COLO668 (cell line): ENCODE data around the gene CGN.
"Not testable (repeated sequence)": the region's sequence is repeated elsewhere in the genome, so short reads cannot be mapped to it uniquely, and the experiment has no call there.

Experiments
- DNase-seq: peaks from one replicate; lab custom pipeline; 2025; ENCODE audit not compliant: unreplicated experiment; lab: John Stamatoyannopoulos, UW

The CGN gene

GRCh38 chr1:151522427-151522826 lies 11.2 kb downstream of the CGN start:
- DNase-seq = not testable (repeated sequence)

GRCh38 chr1:151523326-151523725 lies 12.1 kb downstream of the CGN start:
- DNase-seq = no peak

GRCh38 chr1:151524736-151525135 lies 13.5 kb downstream of the CGN start:
- DNase-seq = no peak

- no peak for DNase-seq
These were observed 15.7 kb downstream of the CGN start for GRCh38 chr1:151526735-151527525.

GRCh38 chr1:151529211-151529702 lies 18.1 kb downstream of the CGN start:
- no peak for DNase-seq

- no peak for DNase-seq
These were observed 18.6 kb downstream of the CGN start for GRCh38 chr1:151529781-151530180.

GRCh38 chr1:151530461-151530860 lies 19.3 kb downstream of the CGN start:
- no peak for DNase-seq

GRCh38 chr1:151533870-151534269 lies 22.7 kb downstream of the CGN start:
- DNase-seq = no peak

- peak; percentile 72 for DNase-seq
These were observed 23.6 kb downstream of the CGN start for GRCh38 chr1:151534662-151535278.

GRCh38 chr1:151535326-151536271 lies 24.4 kb downstream of the CGN start:
- no peak for DNase-seq

GRCh38 chr1:151536499-151536898 lies 25.3 kb downstream of the CGN start:
- DNase-seq = no peak

GRCh38 chr1:151537112-151537511 lies 25.9 kb downstream of the CGN start:
- no peak for DNase-seq

- peak; percentile 98 for DNase-seq
These were observed 28.3 kb downstream of the CGN start for GRCh38 chr1:151539321-151540020.

GRCh38 chr1:151540021-151540981 lies 29.1 kb downstream of the CGN start, which contains the start of gene TUFT1:
TSS of gene TUFT1 (plus strand) at chr1:151540309. CDS start at chr1:151540367, 58 bp downstream.
- peak; percentile 98 for DNase-seq

GRCh38 chr1:151540982-151541377 lies 29.8 kb downstream of the CGN start:
- peak; percentile 43 for DNase-seq

GRCh38 chr1:151541752-151542151 lies 30.6 kb downstream of the CGN start:
- no peak for DNase-seq

GRCh38 chr1:151542710-151543129 lies 31.5 kb downstream of the CGN start:
- DNase-seq = peak; percentile 29

- DNase-seq = no peak
These were observed 34.4 kb downstream of the CGN start for GRCh38 chr1:151545542-151545941.
